ENCODE data around the gene APOC4. TPM values are rescaled to one million over a fixed set of nuclear protein-coding genes. Genes with fewer than 3 reads are reported as not detected.
"Not testable (repeated sequence)": the region's sequence is repeated elsewhere in the genome, so short reads cannot be mapped to it uniquely, and the experiment has no call there.

The APOC4 gene
- polyA plus RNA-seq, 1 donor from 2014 or later: not detected

DNA sequence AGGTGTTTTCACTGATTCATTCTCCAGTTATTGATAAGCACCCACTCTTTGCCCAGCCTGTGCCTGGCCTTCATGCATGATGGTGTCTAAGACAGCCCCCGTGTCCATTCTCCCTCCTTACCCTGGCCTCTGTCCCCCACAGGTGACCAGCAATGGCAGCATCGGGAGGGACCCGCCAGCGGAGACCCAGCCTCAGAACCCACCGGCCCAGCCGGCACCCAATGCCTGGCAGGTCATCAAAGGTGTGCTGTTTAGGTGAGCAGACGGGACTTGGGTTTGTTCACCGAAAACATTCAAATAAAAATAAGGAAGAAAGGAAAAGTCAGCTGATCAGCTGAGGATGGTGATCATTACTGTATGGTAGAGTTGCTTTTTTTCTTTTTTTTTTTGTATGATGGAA, 19.8 kb downstream of the APOC4 start:
- Mint-ChIP-seq H3K36me3 (no peaks in the 10 kb centered on the region), H3K4me1 (peaks cover 36 to 45% (median 44%) of the 10 kb centered on the region in 3 donors), H3K27ac (peak overlapping the region; percentile 75 to 94 (median 84)), H3K9me3 (no peaks in the 10 kb centered on the region), H3K27me3 (no peaks in the 10 kb centered on the region), H3K4me3 (peak overlapping the region in 3 of 4 donors; percentile 49 to 89 (median 67))

DNA sequence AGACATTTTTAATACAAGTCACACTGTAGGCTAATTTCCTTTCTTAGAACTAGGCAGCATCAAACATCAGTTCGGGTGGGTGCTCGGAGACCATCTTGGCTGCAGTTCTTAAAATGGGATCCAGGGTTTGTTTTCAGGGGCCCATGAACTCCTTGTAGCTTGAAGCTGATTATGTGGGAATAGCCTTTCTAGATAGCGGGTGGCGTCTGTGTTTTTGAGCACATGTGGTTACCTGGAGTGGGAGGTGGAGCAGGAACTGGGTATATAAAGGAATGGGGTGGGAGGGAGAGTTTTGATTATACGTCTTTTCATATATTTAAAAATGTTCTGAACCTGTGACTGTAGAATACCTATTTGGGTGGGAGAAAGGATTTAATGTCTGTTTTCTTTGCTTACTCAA, 26.1 kb downstream of the APOC4 start:
- H3K4me1 Mint-ChIP-seq: peaks cover 2 to 5% (median 4%) of the 10 kb centered on the region in 3 donors
- no peak overlapping the region for H3K4me3 Mint-ChIP-seq
- H3K9me3 Mint-ChIP-seq: no peaks in the 10 kb centered on the region
- peak overlapping the region in 1 of 3 donors; percentile 78 for H3K27ac Mint-ChIP-seq
- H3K36me3 Mint-ChIP-seq: peaks cover 3% of the 10 kb centered on the region
- H3K27me3 Mint-ChIP-seq: no peaks in the 10 kb centered on the region

DNA sequence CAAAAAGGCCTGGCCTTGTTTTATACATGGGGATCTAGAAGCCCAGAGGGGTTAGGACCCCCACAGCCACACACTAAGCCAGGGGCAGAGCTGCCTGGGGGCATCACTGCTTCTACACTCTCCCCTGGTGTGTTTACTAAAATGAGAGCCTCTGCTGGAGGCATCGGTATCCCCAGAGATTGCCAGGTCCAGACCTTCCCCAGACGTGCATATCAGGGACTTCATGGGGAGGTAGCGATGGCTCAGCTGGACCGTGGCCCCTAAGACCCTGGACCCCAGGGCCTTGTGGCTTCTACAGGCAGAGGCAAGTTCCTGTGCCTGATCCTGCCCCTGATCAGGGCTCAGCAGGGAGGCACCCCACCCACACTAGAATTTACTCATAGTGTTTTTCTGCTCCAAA, 26.6 kb downstream of the APOC4 start:
- H3K4me1 Mint-ChIP-seq: peaks cover 2 to 6% (median 5%) of the 10 kb centered on the region in 3 donors
- no peak overlapping the region for H3K4me3 Mint-ChIP-seq

DNA sequence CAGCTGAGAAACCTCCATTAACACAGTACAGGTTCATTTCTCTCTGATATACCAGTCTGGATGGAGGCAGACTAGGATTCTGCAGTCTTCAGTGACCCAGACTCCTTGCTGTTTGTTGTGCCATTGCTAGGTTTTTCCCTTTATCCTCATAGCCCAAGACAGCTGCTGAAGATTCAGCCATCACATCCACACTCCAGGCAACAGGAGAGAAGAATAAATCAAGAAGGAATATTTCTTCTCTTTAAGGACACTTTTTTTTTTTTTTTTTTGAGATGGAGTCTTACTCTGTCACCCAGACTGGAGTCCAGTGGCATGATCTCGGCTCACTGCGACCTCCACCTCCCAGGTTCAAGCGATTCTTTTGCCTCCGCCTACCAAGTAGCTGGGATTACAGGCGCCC, 27.4 kb downstream of the APOC4 start:
- peaks cover 8% of the 10 kb centered on the region for H3K36me3 Mint-ChIP-seq
- H3K9me3 Mint-ChIP-seq: no peaks in the 10 kb centered on the region
- peaks cover 2 to 6% (median 5%) of the 10 kb centered on the region in 3 donors for H3K4me1 Mint-ChIP-seq
- no peaks in the 10 kb centered on the region for H3K27me3 Mint-ChIP-seq
- H3K4me3 Mint-ChIP-seq: no peak overlapping the region
- H3K27ac Mint-ChIP-seq: peak overlapping the region in 1 of 3 donors; percentile 27

More for the DNA sequence above, 26.6 kb downstream of the APOC4 start:
- Mint-ChIP-seq H3K9me3 (no peaks in the 10 kb centered on the region), H3K36me3 (peaks cover 4% of the 10 kb centered on the region), H3K27me3 (no peaks in the 10 kb centered on the region), H3K27ac (peak overlapping the region in 1 of 3 donors; percentile 43)

- not testable (repeated sequence) for H3K9me3 Mint-ChIP-seq, H3K4me1 Mint-ChIP-seq, H3K27ac Mint-ChIP-seq, H3K36me3 Mint-ChIP-seq, H3K27me3 Mint-ChIP-seq, H3K4me3 Mint-ChIP-seq
Measured at GRCh38 chr19:44971451-44971850, 29.4 kb downstream of the APOC4 start.

DNA sequence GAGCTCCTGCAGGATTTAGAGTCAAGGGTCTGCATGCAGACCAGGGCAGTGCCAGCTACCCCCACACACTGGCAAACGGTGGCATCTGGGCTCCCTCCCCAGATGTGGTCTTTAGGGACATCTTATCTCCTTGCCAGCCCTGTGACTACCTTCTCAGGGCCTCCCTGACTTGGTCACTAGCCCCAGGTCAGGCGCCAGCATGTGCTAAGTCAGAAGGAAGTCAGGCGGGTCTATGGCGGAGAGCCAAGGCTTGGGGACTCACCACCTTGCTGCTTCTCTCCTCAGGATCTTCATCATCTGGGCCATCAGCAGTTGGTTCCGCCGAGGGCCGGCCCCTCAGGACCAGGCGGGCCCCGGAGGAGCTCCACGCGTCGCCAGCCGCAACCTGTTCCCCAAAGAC, 30.8 kb downstream of the APOC4 start:
- Mint-ChIP-seq H3K9me3 (no peaks in the 10 kb centered on the region), H3K27me3 (no peaks in the 10 kb centered on the region), H3K4me1 (peaks cover 2 to 4% (median 2%) of the 10 kb centered on the region in 3 donors), H3K4me3 (no peak overlapping the region), H3K27ac (no peak overlapping the region), H3K36me3 (peaks cover 6% of the 10 kb centered on the region)

GRCh38 chr19:44973982-44974735, 32.1 kb downstream of the APOC4 start:
- peak overlapping the region in 1 of 3 donors; percentile 45 for H3K27ac Mint-ChIP-seq
- H3K9me3 Mint-ChIP-seq: no peaks in the 10 kb centered on the region
- H3K4me3 Mint-ChIP-seq: no peak overlapping the region
- H3K27me3 Mint-ChIP-seq: no peaks in the 10 kb centered on the region
- peaks cover 5% of the 10 kb centered on the region for H3K36me3 Mint-ChIP-seq
- peaks cover 0 to 2% (median 2%) of the 10 kb centered on the region in 3 donors for H3K4me1 Mint-ChIP-seq

- Mint-ChIP-seq H3K36me3 (peaks cover 5% of the 10 kb centered on the region), H3K27me3 (no peaks in the 10 kb centered on the region), H3K4me1 (peaks cover 0 to 2% (median 0%) of the 10 kb centered on the region in 3 donors), H3K9me3 (no peaks in the 10 kb centered on the region), H3K4me3 (no peak overlapping the region), H3K27ac (no peak overlapping the region)
Measured at GRCh38 chr19:44974857-44975256, 32.8 kb downstream of the APOC4 start.

- H3K4me3 Mint-ChIP-seq: no peak overlapping the region
- no peaks in the 10 kb centered on the region for H3K9me3 Mint-ChIP-seq
- H3K4me1 Mint-ChIP-seq: peaks cover 0 to 2% (median 0%) of the 10 kb centered on the region in 3 donors
- H3K27ac Mint-ChIP-seq: no peak overlapping the region
- H3K27me3 Mint-ChIP-seq: no peaks in the 10 kb centered on the region
- H3K36me3 Mint-ChIP-seq: peaks cover 5% of the 10 kb centered on the region
Measured at GRCh38 chr19:44975444-44975843, 33.4 kb downstream of the APOC4 start.

GRCh38 chr19:44984005-44984404, 42.0 kb downstream of the APOC4 start:
- Mint-ChIP-seq H3K27me3 (no peaks in the 10 kb centered on the region), H3K4me1 (peaks cover 1 to 2% (median 1%) of the 10 kb centered on the region in 3 donors), H3K36me3 (no peaks in the 10 kb centered on the region), H3K4me3 (no peak overlapping the region), H3K9me3 (no peaks in the 10 kb centered on the region), H3K27ac (peak overlapping the region in 2 of 3 donors; percentile 45 to 67)

DNA sequence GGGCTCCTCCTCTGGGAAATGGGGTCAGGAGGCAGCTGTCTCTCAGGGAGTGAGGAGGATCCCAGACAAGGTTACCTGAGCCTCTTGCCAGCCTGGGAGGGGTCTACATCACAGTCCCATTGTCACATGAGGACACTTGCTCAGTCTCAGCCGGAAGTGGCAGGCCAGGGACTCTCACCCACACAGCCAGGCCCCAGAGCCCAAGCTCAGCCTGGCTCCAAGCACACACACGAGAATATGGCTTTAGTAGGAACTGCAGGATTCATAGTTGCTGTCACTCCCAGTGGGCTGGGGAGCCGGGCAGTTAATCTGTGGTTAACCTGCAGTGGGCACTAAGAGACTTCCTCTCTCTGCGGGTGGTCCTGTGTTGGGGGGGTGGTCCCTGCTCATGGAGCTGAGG, 43.4 kb downstream of the APOC4 start:
- Mint-ChIP-seq H3K36me3 (peaks cover 1% of the 10 kb centered on the region), H3K27ac (peak overlapping the region in 1 of 3 donors; percentile 23), H3K27me3 (no peaks in the 10 kb centered on the region), H3K4me3 (no peak overlapping the region), H3K9me3 (no peaks in the 10 kb centered on the region), H3K4me1 (peaks cover 3 to 4% (median 4%) of the 10 kb centered on the region in 3 donors)

DNA sequence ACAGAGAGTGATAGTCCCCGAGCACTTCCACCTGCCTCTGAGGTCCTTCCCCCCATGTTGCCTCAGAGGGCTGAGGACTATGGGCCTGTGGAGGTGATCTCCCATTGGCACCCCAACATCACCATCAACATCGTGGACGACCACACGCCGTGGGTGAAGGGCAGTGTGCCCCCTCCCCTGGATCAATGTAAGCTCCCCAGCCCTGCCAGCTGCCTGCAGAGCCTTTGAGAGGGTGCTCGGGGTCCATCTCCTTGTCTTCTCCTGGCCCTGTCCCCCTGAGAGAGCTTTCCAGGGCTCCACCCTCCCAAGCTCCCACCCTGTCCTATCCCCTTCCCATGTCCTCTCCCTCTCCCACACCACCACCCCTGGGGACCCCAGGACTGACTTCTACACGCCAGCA, 44.4 kb downstream of the APOC4 start:
- peaks cover 2% of the 10 kb centered on the region for H3K36me3 Mint-ChIP-seq
- no peak overlapping the region for H3K27ac Mint-ChIP-seq
- no peaks in the 10 kb centered on the region for H3K27me3 Mint-ChIP-seq
- peaks cover 3 to 4% (median 4%) of the 10 kb centered on the region in 3 donors for H3K4me1 Mint-ChIP-seq
- H3K9me3 Mint-ChIP-seq: no peaks in the 10 kb centered on the region
- H3K4me3 Mint-ChIP-seq: peak overlapping the region in 1 of 4 donors; percentile 67

GRCh38 chr19:44987148-44987675, 45.2 kb downstream of the APOC4 start:
- Mint-ChIP-seq H3K36me3 (peaks cover 5% of the 10 kb centered on the region), H3K27ac (no peak overlapping the region)

DNA sequence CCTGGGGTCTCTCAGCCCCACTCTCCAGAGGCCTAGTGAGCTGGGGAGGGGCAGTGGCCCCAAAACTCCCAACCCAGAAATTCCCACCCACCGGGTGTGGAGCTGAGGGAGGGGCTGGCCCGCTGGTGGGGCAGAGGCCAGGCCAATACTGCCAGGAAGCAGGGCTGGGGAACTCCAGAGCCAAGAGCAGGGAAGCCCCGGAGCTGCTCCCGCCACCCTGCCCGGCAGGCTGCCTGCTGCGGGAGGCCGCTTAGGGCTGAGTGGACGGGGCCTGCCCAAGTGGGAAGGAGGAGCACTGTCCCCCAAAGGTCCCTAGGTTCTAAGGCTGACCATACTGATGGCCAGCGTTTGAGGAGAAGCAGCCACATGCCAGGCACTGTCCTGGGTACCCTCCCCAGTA, 46.2 kb downstream of the APOC4 start:
- no peaks in the 10 kb centered on the region for H3K9me3 Mint-ChIP-seq
- H3K27me3 Mint-ChIP-seq: no peaks in the 10 kb centered on the region
- H3K36me3 Mint-ChIP-seq: peaks cover 5% of the 10 kb centered on the region
- no peak overlapping the region for H3K4me3 Mint-ChIP-seq
- peaks cover 3 to 4% (median 4%) of the 10 kb centered on the region in 3 donors for H3K4me1 Mint-ChIP-seq
- no peak overlapping the region for H3K27ac Mint-ChIP-seq

More at GRCh38 chr19:44987148-44987675, 45.2 kb downstream of the APOC4 start:
- no peaks in the 10 kb centered on the region for H3K27me3 Mint-ChIP-seq
- peaks cover 3 to 4% (median 4%) of the 10 kb centered on the region in 3 donors for H3K4me1 Mint-ChIP-seq
- H3K9me3 Mint-ChIP-seq: no peaks in the 10 kb centered on the region
- no peak overlapping the region for H3K4me3 Mint-ChIP-seq

DNA sequence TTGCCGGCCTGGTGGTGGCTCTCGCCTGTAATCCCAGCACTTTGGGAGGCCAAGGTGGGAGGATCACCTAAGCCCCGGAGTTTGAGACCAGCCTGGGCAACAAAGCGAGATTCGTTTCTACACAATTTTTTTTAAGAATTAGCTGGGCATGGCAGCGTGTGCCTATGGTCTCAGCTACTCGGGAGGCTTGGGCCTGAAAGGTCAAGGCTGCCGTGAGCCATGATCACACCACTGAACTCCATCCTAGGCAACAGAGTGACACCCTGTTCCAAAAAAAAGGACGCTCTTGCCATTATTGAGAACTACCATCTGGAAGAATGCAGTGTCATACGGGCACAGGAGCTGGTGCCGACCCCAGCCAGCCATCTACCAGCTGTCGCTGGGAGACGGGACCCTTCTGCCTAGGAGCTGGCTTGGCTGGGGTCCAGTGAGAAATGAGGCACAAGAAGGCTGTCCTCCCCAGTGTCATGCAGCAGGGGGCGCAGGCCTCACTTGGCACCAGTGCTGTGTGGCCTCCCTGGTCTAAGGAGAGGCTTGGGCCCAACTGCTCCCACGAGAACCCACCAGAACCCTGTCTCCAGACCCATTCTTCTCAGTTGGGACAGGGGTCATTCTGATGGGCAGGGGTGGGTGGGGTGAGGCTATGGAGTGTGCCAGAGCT, 47.0 kb downstream of the APOC4 start:
- Mint-ChIP-seq H3K4me1 (peaks cover 3 to 4% (median 4%) of the 10 kb centered on the region in 3 donors), H3K36me3 (peaks cover 5% of the 10 kb centered on the region), H3K27ac (peak overlapping the region in 2 of 3 donors; percentile 11 to 86), H3K4me3 (no peak overlapping the region), H3K9me3 (no peaks in the 10 kb centered on the region), H3K27me3 (no peaks in the 10 kb centered on the region)

All from IgD-negative memory B cell (primary cell).